ENCODE results near the gene SH2D3C.

Gene SH2D3C

GRCh38 chr9:127690735-127691134 is 87.7 kb downstream of the SH2D3C start:
- no peak overlapping the region for H3K27ac ChIP-seq
- H3K4me3 ChIP-seq: no peak overlapping the region

- Histone ChIP-seq H3K27ac (no peak overlapping the region), H3K4me3 (no peak overlapping the region)
Measured at GRCh38 chr9:127689329-127690000, 89.0 kb downstream of the SH2D3C start.
